Adipose tissue (tissue), 3 donors: ENCODE results near the gene GUCY2D. TPM values are rescaled to one million over a fixed set of nuclear protein-coding genes. Genes with fewer than 3 reads are reported as not detected.
"Not testable (repeated sequence)": the region's sequence is repeated elsewhere in the genome, so short reads cannot be mapped to it uniquely, and the experiment has no call there.

Experiments
- H3K27ac ChIP-seq: one replicate; pipeline ENCODE4 v1.5.1; 2013; ENCODE audit warnings: low read depth, low read length
- WGBS, 3 donors: extraction: QIAGEN DNeasy Blood & Tissue Kit; methylation state at CpG; one replicate each; pipeline ENCODE4 v1.1.7; 2013; 5-methylcytosine and 5-hydroxymethylcytosine counted together
- polyA plus RNA-seq, 3 donors: library from polyadenylated mRNA; stranded (reverse); fragments of 200-250 nt; gene quantifications; one replicate each; pipeline ENCODE4 v1.2.3, GENCODE V29; 2013
- donor health status: healthy with polysubstance abuse.
- donor health status: Bipolar disorder and iron deficiency.
- donor health status: healthy.

GUCY2D gene
- under 1 TPM; 0.04 to 0.15 (median 0.11) TPM for polyA plus RNA-seq

DNA sequence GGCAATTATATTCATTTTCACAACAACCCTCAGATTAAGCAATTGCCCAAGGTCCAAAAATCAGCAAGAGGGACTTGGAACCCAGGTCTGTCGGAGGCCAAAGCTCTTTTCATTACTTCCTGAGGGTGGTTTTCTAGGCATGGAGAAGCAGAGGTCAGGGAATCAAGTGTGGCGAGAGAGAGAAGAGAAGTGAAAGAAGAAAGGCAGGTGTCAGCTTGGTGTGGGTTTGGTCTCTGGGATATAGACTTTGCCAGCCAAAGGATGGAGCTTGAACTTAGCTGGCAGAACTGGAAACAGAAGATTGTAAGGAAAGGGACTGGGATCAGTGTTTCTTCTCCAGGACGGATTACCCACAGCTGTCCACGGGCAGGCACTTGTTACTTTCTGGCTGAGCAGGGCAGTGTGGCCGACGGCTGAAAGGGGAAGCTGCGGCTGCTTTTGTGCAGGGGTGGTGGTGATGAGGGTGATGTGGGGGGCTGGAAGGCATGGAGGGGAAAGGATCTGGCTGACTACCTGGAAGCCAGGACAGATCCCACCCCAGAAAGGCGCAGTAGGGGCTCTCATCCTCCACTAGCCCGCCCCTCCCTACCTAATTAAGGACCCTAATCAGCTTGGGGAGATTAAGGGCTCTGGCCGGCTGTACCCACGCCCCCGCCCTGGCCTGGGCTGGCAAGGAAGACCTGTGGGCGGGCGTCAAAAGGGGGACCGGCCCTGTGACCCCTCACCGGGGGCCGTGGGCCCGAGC is at the start of gene GUCY2D:
Gene GUCY2D, plus strand, starts transcription at position 640 of the 745 bp plus-strand sequence. CDS start 433 bp downstream, outside the sequence.
- H3K27ac ChIP-seq = no peak within 1 kb of the TSS
- WGBS, 3 donors = 19 to 39% (median 22%) methylated on average over 17 to 18 of the region's 18 CpGs

DNA sequence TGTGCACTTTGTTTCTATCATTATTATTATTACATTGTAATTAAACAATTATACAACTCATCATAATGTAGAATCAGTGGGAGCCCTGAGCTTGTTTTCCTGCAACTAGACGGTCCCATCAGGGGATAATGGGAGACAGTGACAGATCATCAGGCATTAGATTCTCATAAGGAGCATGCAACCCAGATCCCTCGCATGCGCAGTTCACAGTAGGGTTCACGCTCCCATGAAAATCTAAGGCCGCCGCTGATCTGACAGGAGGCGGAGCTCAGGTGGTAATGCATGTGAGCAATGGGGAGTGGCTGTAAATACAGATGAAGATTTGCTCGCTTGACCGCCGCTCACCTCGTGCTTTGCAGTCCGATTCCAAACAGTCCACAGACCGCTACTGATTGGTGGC is 49.1 kb upstream of the GUCY2D start:
- WGBS, 3 donors = 92 to 97% (median 95%) methylated on average over 13 of the region's 13 CpGs
- not testable (repeated sequence) for H3K27ac ChIP-seq

DNA sequence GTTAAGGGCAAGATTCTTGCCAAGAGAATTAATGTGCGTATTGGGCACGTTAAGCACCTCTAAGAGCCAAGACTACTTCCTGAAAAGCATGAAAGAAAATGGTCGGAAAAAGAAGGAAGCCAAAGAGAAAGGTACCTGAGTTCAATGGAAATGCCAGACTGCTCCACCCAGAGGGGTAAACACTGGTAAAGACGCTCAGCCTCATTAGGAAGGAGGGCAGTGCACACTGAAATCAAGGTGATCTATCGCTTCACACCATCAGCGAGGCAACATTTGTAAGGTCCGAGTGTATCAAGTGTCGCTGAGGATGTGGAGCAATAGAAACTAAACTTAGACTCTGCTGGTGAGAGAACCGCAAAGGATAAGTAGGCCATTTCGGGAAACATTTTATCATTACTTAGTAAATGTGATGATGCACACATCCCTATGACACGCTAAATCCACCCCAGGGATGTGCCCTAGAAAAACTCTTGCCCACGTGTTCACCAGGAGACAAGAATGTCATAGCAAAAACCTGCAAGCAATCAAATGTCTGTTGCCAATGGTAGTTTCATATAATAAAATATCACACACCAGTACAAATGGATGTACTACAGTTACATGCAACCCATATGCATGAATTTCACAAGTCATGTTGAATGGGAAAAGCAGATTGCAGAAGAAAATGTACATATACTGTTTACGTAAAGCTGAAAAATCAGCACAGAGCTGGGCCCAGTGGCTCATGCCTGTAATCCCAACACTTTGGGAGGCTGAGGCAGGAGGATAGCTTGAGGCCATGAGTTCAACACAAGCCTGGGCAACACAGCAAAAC is 46.8 kb upstream of the GUCY2D start:
- H3K27ac ChIP-seq = no peak overlapping the region
- WGBS, 3 donors = 72 to 79% (median 74%) methylated on average over 13 of the region's 13 CpGs

DNA sequence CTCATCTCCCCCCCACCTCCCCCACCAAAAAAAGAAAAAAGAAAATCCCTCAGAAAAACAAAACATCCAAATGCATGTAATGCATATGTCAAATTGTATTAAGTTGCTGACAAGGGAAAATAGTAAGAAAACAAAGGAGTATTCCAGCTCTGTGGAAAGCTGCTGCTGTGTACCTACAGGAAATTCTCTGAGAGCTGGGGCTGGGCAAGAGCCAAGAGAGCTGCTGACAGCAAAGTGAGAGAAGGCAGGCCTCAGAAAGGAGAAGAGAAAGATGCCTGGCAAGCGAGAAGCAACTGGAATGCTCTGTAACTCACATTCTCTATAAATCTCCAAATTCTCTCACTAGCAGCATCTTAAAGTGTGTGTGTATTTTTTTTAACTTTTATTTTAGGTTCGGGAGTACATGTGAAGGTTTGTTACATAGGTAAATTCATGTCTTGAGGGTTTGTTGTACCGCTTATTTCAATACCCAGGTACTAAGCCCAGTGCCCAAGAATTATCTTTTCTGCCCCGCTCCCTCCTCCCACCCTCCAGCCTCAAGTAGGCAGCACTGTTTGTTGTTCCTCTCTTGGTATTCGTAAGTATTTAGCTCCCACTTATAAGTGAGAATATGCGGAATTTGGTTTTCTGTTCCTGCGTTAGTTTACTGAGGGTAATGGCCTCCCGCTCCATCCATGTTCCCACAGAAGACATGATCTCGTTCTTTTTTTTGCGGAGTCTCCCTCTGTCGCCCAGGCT is 46.0 kb upstream of the GUCY2D start:
- no peak overlapping the region for H3K27ac ChIP-seq
- WGBS, 3 donors = 76 to 85% (median 85%) methylated on average over 11 of the region's 11 CpGs

DNA sequence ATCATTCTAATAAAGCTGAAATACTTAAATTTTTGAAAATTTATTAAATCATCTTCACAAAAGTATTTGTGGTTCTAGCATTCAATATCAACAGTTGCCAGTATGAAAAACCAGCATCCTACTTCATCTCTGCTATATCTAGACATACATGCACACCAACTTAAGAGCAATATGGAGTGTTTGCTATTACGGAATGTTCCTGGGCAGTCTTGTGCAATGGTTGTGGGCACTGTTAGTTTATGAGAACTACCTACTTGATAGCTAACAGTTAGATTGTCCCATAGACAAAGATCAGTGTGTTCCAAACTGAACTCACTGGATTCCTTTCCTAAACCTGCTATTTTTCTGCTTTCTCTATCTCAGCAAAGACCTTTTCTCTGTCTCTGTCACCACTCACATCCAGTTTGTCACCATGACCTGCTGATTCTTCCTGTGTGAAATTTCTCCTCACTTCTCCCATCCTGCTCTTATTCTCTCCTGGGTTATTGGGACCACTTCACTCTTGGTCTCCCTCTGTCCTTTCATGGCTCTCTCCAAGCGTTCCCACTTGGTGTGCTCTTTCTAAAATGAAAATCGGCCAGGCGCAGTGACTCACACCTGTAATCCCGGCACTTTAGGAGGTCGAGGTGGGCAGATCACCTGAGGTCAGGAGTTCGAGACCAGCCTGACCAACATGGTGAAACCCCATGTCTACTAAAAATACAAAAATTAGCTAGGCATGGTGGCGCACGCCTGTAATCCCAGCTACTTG is 42.7 kb upstream of the GUCY2D start:
- WGBS, 3 donors = 82 to 91% (median 91%) methylated on average over 9 of the region's 9 CpGs
- H3K27ac ChIP-seq = no peak overlapping the region

DNA sequence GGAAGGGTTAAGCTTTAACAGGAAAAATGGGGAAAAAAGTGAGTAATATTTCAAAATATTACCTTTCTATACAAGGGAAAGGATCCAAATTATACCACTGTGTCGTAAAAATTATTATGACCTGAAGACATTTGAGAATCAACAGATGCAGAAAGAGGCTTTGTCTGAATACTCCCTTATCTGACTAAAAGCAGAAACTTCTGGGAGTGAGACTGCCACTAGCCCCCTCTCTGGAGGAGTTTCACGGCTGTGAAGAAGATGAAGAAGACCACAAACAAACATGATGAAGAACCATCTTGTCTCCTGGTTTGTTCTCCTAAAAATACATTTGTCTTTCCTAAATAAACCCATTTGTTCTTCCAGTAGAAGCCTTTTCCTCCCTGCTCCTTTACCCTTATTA is 41.0 kb upstream of the GUCY2D start:
- H3K27ac ChIP-seq = no peak overlapping the region
- WGBS, 3 donors = 21 to 52% (median 23%) methylated on average over 2 of the region's 2 CpGs

DNA sequence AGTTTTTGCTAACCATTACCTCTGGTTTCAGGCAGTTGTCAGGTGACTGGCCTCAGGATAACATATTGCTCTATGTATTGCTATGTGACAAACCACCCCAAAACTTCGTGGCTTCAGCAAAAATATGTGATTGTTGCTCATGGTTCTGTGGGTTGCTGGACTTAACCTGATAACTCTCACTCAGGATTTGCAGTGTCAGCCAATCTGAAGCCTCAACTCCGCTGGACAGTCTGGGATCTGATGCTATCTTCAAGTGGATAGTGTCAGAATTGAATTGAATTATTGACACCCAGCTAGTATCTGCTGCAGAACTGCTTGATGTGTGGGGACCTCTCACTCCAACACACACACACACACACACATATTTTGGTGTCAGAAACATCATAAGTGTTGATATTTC is 34.7 kb upstream of the GUCY2D start:
- WGBS, 3 donors = 59 to 64% (median 61%) methylated on average over 2 of the region's 2 CpGs

DNA sequence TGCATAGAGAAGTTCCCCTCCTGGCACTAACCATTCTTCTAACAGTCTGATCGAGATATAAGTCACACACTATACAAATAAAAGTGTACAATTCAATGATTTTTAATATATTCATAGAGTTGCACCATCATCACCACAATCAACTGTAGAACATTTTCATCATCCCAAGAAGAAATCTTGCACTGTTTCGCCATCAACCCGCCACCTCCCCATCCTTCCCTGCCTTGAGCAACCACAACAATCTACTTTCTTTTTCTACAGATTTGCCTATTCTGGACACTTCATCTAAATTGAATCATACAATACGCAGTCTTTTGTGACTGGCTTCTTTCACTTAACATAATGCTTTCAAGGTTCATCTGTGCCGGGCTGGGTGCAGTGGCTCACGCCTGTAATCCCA is 33.0 kb upstream of the GUCY2D start:
- H3K27ac ChIP-seq = no peak overlapping the region
- WGBS, 3 donors = 56 to 86% (median 63%) methylated on average over 6 of the region's 6 CpGs

More for the DNA sequence above, 34.7 kb upstream of the GUCY2D start:
- H3K27ac ChIP-seq = no peak overlapping the region

DNA sequence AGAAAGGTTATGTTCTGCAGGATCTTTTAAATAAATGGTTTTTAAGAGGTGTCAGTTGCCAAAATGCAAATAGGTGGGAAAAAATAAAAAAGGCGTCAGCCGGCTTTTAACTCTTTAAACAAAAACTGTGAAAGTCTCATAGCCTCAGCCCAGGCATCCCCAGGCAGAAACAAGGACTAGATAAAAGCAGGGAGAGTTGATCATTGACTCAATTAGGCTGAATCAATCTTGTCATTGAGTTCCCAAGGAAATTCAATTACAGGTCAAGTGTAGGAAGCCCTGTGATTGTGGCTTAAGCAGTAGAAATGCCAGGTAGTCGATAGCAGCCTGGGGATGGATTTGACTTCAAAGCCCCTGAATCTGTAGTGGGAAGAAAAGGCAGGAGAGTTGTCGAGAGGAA is 30.8 kb upstream of the GUCY2D start:
- H3K27ac ChIP-seq = no peak overlapping the region
- WGBS, 3 donors = 71 to 79% (median 78%) methylated on average over 4 of the region's 4 CpGs

DNA sequence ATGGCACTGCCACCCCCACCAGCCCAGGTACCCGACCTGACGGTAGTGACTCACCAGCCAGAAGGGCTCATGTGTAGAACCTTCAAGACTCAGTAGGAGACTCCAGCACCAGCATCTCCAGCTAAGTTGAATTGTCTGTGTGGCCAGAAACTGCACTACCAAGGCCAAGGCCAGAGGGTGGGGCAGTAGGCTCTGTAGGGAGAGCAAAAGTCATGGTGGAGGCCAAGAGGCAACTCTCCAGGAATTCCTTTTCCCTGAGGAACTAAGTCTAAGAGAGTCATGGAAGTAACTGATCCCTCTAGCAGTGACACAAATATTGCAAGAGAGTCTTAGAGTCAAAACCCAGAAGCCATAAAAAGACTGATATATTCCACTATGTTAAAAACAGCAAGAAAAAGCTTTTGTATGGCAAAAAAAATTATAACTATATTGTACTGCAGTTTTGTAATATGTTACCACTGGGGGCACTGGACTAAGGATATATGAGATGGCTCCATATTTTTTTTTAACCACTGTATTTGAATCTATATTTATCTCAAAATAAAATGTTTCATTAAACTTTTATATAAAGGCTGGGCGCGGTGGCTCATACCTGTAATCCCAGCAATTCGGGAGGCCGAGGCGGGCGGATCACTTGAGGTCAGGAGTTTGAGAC is 30.2 kb upstream of the GUCY2D start:
- WGBS, 3 donors = 89 to 93% (median 92%) methylated on average over 8 of the region's 8 CpGs

DNA sequence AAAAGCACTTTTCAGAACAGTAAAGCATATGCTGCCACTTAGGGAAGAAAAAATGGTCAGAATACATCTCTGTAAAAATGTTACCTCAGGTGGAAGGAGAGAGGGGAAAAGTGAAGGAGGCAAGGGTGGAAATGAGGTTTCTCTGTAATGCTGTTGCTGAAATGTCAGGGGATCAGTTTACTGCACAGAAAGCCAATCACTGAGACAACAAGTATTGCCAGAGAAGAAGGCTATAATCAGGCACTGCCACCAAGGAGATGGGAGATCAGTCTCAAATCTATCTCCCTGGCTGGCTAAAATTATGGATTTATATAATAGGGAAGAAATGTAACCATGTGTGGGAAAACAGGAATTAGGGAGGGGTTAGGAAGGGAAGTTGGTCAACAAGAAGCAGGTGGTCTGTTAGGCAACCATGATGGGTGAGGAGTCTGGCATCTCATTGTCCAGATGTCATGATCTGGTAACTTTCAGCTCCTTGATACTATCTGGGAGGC is 27.7 kb upstream of the GUCY2D start:
- no peak overlapping the region for H3K27ac ChIP-seq

More for the DNA sequence above, 30.2 kb upstream of the GUCY2D start:
- H3K27ac ChIP-seq = no peak overlapping the region

DNA sequence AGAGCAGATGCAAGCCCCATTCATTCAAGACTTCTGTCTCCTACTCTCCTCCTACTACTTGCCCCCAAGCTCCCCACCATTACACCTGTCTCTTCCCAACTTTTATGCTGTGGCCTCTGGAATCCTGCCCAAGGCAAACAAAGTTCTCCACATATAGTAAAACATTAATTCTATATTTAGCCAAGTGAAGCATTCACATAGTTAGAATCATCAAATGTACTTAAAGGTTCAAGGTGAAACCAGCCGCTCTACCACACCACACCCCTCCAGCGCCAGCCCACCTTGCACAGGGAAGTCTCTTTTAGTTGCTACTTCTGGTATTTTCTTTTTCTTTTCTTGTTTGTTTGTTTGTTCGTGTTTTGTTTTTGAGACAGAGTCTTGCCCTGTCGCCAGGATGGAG is 25.4 kb upstream of the GUCY2D start:
- WGBS, 3 donors = 48 to 94% (median 84%) methylated on average over 4 of the region's 4 CpGs
- no peak overlapping the region for H3K27ac ChIP-seq

DNA sequence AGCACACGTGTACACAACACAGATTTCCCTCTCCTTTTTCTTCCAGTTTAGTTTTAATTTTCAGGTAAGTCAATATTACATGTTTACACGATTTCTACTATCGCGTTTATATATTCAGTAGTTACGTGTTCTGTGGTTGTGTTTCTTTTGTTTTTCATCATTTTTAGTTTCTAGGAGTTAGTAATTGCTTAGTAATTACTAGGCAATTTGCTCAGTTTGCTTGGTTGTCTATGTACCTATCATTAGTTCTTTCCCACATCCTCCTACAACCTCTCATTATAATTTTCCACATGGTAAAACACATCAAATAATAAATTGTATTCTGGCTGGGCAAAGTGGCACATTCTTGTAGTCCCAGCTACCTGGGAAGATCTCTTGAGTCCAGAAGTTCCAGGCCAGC is 24.6 kb upstream of the GUCY2D start:
- no peak overlapping the region for H3K27ac ChIP-seq
- WGBS, 3 donors = 83 to 95% (median 93%) methylated on average over 5 of the region's 5 CpGs

DNA sequence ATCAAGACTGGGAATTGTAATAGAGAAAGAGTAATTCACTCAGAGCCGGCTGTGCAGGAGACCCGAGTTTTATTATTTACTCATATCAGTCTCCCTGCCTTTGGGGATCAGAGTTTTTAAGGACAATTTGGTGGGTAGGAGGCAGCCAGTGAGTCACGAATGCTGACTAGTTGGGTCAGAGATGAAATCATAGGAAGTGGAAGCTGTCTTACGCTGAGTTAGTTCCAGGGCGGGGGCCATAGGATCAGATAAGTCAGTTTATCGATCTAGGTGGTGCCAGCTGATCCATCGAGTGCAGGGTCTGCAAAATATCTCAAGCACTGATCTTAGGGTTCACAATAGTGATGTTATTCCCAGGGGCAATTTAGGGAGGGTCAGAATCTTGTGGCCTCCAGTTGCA is 20.2 kb upstream of the GUCY2D start:
- 56 to 61% (median 57%) methylated on average over 7 of the region's 7 CpGs for WGBS, 3 donors
- H3K27ac ChIP-seq = no peak overlapping the region

DNA sequence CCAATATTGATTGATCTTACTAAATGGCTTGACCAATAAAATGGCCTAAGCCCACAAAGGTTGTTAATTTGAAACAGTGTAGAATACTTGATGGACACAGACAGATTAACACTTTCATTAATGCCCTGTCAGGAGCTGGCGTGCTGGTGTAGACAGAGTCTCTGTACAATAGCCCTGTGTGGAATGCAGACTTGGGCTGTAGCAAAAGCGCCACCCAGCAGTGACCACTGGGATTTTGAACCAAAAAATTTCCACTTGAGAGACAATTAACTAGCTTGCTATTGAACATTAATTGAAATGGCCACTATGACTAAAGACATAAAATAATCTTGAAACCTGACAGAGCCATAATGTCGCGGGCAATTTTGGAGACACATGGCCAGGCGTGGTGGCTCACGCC is 19.7 kb upstream of the GUCY2D start:
- WGBS, 3 donors = 85 to 91% (median 87%) methylated on average over 6 of the region's 6 CpGs
- no peak overlapping the region for H3K27ac ChIP-seq

DNA sequence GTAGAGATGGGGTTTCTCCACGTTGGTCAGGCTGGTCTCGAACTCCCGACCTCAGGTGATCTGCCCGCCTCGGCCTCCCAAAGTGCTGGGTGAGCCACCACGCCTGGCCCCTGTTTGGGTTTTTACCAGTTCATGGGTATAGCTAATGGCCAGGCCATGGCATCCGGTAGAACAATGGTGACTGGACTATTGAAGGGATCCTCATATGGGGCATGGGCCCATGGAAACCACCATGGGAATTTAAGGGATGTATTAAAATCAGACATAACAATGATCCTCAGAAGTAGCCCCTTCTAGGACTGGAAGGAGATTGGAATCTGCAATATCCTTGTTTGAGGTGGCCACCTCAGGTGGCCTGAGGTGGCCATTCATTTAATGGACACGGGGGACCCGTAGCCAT is 17.5 kb upstream of the GUCY2D start:
- 82 to 92% (median 89%) methylated on average over 9 of the region's 9 CpGs for WGBS, 3 donors
- no peak overlapping the region for H3K27ac ChIP-seq

DNA sequence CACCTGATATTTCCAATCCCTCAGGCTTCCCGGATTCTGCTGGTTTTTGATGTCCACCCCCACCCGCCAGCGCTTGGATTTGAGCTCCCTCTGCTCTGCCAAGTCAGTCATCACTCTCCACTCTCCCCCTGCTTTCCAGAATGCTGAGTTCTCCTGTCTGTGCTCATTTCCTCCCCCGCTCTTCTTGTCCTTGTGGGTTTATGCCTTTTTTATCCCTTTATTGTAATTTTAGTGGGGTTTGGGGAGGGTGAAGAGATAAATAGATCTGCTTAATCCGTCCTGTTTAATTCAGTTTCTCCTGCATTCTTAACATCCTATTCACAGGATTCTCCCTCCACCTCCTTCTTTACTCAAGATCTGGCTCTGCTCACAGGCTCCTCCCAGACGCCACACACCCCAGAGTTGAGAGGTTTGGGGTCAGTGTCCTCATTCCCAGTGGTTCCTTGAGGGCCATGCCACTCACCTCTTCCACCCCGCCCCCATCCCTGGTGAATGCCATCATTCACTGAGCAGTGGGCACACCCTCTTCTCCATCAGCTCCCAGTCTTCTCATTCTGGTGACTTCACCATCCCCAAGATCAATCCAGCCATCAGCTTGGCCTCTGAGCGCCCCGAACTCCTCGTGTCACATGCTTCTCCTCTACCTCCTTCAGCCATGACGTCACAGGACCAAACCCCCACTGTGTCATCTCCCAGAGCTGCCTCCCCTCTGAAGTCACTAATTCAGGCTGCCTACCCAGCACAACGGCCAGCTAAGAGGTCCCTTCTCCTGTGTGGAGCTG is 15.1 kb upstream of the GUCY2D start:
- no peak overlapping the region for H3K27ac ChIP-seq
- WGBS, 3 donors = 52 to 67% (median 56%) methylated on average over 12 of the region's 12 CpGs
